ENCODE measurements around the gene CEBPZOS. TPM values are rescaled to one million over a fixed set of nuclear protein-coding genes. Genes with fewer than 3 reads are reported as not detected.

Gene CEBPZOS
- total RNA-seq, 2 experiments from 2014 or later: 23.4 to 24.6 TPM

- no peak overlapping the region for H3K27ac ChIP-seq (ENCODE audit: low read depth in 1 of 2, low read length in 2 of 2)
- H3K27me3 Mint-ChIP-seq: peaks cover 24% of the 10 kb centered on the region
- ATAC-seq (ENCODE audit: poor library complexity) (no peak), DNase-seq (no peak)
- peaks cover 0 to 6% of the 10 kb centered on the region in 2 experiments for H3K27me3 ChIP-seq (ENCODE audit: control insufficient read depth in 1 of 2, insufficient read depth in 2 of 2, low read length in 2 of 2)
- no peak overlapping the region for H3K4me3 ChIP-seq (ENCODE audit: low read length)
- no peaks in the 10 kb centered on the region for H3K9me3 Mint-ChIP-seq
- H3K9me3 ChIP-seq (ENCODE audit: control insufficient read depth in 1 of 2, insufficient read depth in 1 of 2, low read length in 2 of 2): no peaks in the 10 kb centered on the region
- ChIA-PET CTCF (interaction anchor here (0.7 kb wide), 1 partner anchor 1757 kb away, joined by 3 read pairs; no protein-coding TSS in a partner anchor), POLR2A (no interaction called here)
- H3K4me1 ChIP-seq (ENCODE audit: insufficient read depth, low read length): no peaks in the 10 kb centered on the region
- H3K4me3 Mint-ChIP-seq: no peak overlapping the region
- intact Hi-C loops (cut with DNase I, micrococcal nuclease): no loop called here
- no peak overlapping the region for H3K27ac Mint-ChIP-seq
- no peaks in the 10 kb centered on the region for H3K36me3 Mint-ChIP-seq (ENCODE audit: low read depth)
- H3K36me3 ChIP-seq (ENCODE audit: insufficient read depth, low read length): no peaks in the 10 kb centered on the region
- TF ChIP-seq CTCF (IDR thresholded peaks at IDR 0.05): no peak
- H3K4me1 Mint-ChIP-seq (ENCODE audit: low read depth): no peaks in the 10 kb centered on the region
These were observed 14.3 kb upstream of the CEBPZOS start for GRCh38 chr2:37181726-37182684.

GRCh38 chr2:37188570-37188969 lies 7.7 kb upstream of the CEBPZOS start, which contains the start of gene SULT6B1:
Gene SULT6B1 (minus strand): TSS chr2:37188670. CDS start chr2:37188640, 30 bp downstream.
- H3K4me3 ChIP-seq (ENCODE audit: low read length): no peak within 1 kb of the TSS
- Mint-ChIP-seq H3K4me1 (ENCODE audit: low read depth) (no peaks in the 10 kb centered on the region), H3K27me3 (peaks cover 15% of the 10 kb centered on the region), H3K27ac (no peak within 1 kb of the TSS), H3K9me3 (no peaks in the 10 kb centered on the region), H3K36me3 (ENCODE audit: low read depth) (no peaks in the 10 kb centered on the region), H3K4me3 (no peak within 1 kb of the TSS)
- DNase-seq (no peak), ATAC-seq (ENCODE audit: poor library complexity) (no peak)
- POLR2A ChIA-PET: no interaction called here
- CTCF ChIA-PET: no interaction called here
- intact Hi-C loops (cut with DNase I, micrococcal nuclease): no loop called here
- no peak within 1 kb of the TSS for H3K27ac ChIP-seq (ENCODE audit: low read depth in 1 of 2, low read length in 2 of 2)
- no peaks in the 10 kb centered on the region for H3K36me3 ChIP-seq (ENCODE audit: insufficient read depth, low read length)
- no peak for TF ChIP-seq CTCF (IDR thresholded peaks at IDR 0.05)
- H3K27me3 ChIP-seq (ENCODE audit: control insufficient read depth in 1 of 2, insufficient read depth in 2 of 2, low read length in 2 of 2): no peaks in the 10 kb centered on the region
- H3K9me3 ChIP-seq (ENCODE audit: control insufficient read depth in 1 of 2, insufficient read depth in 1 of 2, low read length in 2 of 2): no peaks in the 10 kb centered on the region
- no peaks in the 10 kb centered on the region for H3K4me1 ChIP-seq (ENCODE audit: insufficient read depth, low read length)

GRCh38 chr2:37189452-37190153 lies 6.7 kb upstream of the CEBPZOS start:
- no peaks in the 10 kb centered on the region for H3K36me3 Mint-ChIP-seq (ENCODE audit: low read depth)
- no peak for TF ChIP-seq CTCF (IDR thresholded peaks at IDR 0.05)
- no peak overlapping the region for H3K27ac Mint-ChIP-seq
- H3K4me1 Mint-ChIP-seq (ENCODE audit: low read depth): no peaks in the 10 kb centered on the region
- H3K27me3 Mint-ChIP-seq: peaks cover 15% of the 10 kb centered on the region
- no peak overlapping the region for H3K27ac ChIP-seq (ENCODE audit: low read depth in 1 of 2, low read length in 2 of 2)
- ChIA-PET POLR2A (no interaction called here), CTCF (no interaction called here)
- no peaks in the 10 kb centered on the region for H3K36me3 ChIP-seq (ENCODE audit: insufficient read depth, low read length)
- no peaks in the 10 kb centered on the region for H3K9me3 Mint-ChIP-seq
- H3K4me1 ChIP-seq (ENCODE audit: insufficient read depth, low read length): no peaks in the 10 kb centered on the region
- peak in 2 of 14 experiments; percentile 10 to 37 for DNase-seq
- no peak for ATAC-seq (ENCODE audit: poor library complexity)
- H3K9me3 ChIP-seq (ENCODE audit: control insufficient read depth in 1 of 2, insufficient read depth in 1 of 2, low read length in 2 of 2): no peaks in the 10 kb centered on the region
- intact Hi-C loops (cut with DNase I, micrococcal nuclease): loop anchor here in 1 of 2 experiments (10.0 kb wide), 2 partner anchors 105 to 595 kb away; partner anchors contain the start of genes FEZ2, GPATCH11 and HEATR5B
- no peaks in the 10 kb centered on the region for H3K27me3 ChIP-seq (ENCODE audit: control insufficient read depth in 1 of 2, insufficient read depth in 2 of 2, low read length in 2 of 2)
- H3K4me3 ChIP-seq (ENCODE audit: low read length): no peak overlapping the region
- no peak overlapping the region for H3K4me3 Mint-ChIP-seq

All from CD4-positive, alpha-beta T cell (primary cell).